IMR-90 (cell line): ENCODE data around the gene PPP2R1B.

Source experiments
- BHLHE40 ChIP-seq: fragments of 150-350 bp; IDR thresholded peaks from 2 replicates; pipeline ENCODE4 v1.6.1; 2016; ENCODE audit warnings: mild to moderate bottlenecking, low read depth, low read length
- CTCF ChIP-seq: conservative IDR thresholded peaks from 2 replicates; pipeline ENCODE4 v1.5.1; 2012; ENCODE audit warnings: mild to moderate bottlenecking, low read depth, low read length, improper control_type of control experiment
- MXI1 ChIP-seq: IDR thresholded peaks from 2 replicates; pipeline ENCODE4 v1.6.1; 2012; ENCODE audit warnings: low read depth, mild to moderate bottlenecking, low read length, moderate library complexity, borderline replicate concordance
- NFE2L2 ChIP-seq: fragments of 150-350 bp; IDR thresholded peaks from 2 replicates; pipeline ENCODE4 v1.6.1; 2016; ENCODE audit warnings: low read depth, mild to moderate bottlenecking, low read length
- USF2 ChIP-seq: fragments of 150-350 bp; IDR thresholded peaks from 2 replicates; pipeline ENCODE4 v1.6.1; 2017; ENCODE audit warnings: mild to moderate bottlenecking, antibody characterized with exemption, low read length, low read depth

GRCh38 chr11:111808063-111808588 is 41.9 kb upstream of the PPP2R1B start:
- TF ChIP-seq USF2 (no peak), CTCF (no peak), BHLHE40 (no peak), MXI1 (no peak), NFE2L2 (no peak)
